ENCODE measurements around the gene MYBPC1. TPM values are rescaled to one million over a fixed set of nuclear protein-coding genes. Genes with fewer than 3 reads are reported as not detected.
A peak's percentile ranks its signal among the peaks of the same experiment; 100 is the strongest.

MYBPC1 gene
- total and polyA plus RNA-seq, 9 of the 15 experiments (the other 6 are each of a cell fraction or from before 2014, with no cell fraction given) = not detected

GRCh38 chr12:101680240-101680639, 85.5 kb downstream of the MYBPC1 start:
- H3K9me3 ChIP-seq (replicated peaks; ENCODE audit: control insufficient read depth, insufficient read depth, low read depth, low read length) = no peaks in the 10 kb centered on the region
- no peak overlapping the region for H3K9ac ChIP-seq (ENCODE audit: insufficient read depth in 1 of 2, low read depth in 2 of 2, low read length in 2 of 2)
- H3K4me2 ChIP-seq (ENCODE audit: insufficient read depth, low read length) = no peak overlapping the region
- DNase-seq (ENCODE audit: extremely low read depth in 1 of 4, low spot score in 3 of 4) (no peak), ATAC-seq (0 out of 3 replicates have a peak, but pooled peaks have one; percentile 33), FAIRE-seq (no peak)
- H3K4me3 ChIP-seq = no peak overlapping the region
- no TSS peak for BruUV-seq (replicated peaks)
- intact Hi-C loops (cut with micrococcal nuclease) (no loop called here), in situ Hi-C loops (cut with MboI) (no loop called here)
- ChIA-PET POLR2A (no interaction called here), CTCF (ENCODE audit: low intra/inter-chr PET ratio) (no interaction called here)
- H3K79me2 ChIP-seq (ENCODE audit: control insufficient read depth, insufficient read depth, low read length) = no peaks in the 10 kb centered on the region
- H3K4me1 ChIP-seq (replicated peaks in 1 of 2; ENCODE audit: control insufficient read depth in 2 of 2, insufficient read depth in 2 of 2, low read length in 2 of 2) = no peaks in the 10 kb centered on the region
- 24% methylated on average over 3 of the region's 3 CpGs for WGBS (ENCODE audit: insufficient coverage, low coverage, missing lambda C conversion rate)
- H3K27me3 ChIP-seq (ENCODE audit: control insufficient read depth in 2 of 2, insufficient read depth in 2 of 2, low read length in 2 of 2) = no peaks in the 10 kb centered on the region; a peak in 1 of 5 replicates
- no peaks in the 10 kb centered on the region for H4K20me1 ChIP-seq (replicated peaks; ENCODE audit: control insufficient read depth, insufficient read depth, low read length)
- H2AFZ ChIP-seq (ENCODE audit: low read depth, low read length) = no peak overlapping the region
- no peaks in the 10 kb centered on the region for H3K36me3 ChIP-seq (ENCODE audit: control insufficient read depth, insufficient read depth, low read length)
- no peaks in the 10 kb centered on the region for H3K9me1 ChIP-seq (ENCODE audit: control insufficient read depth, insufficient read depth, low read length)
- no peak overlapping the region for H3K27ac ChIP-seq (ENCODE audit: extremely low read depth, low read depth, low read length)
- TF ChIP-seq PHF20 (IDR thresholded peaks at IDR 0.05; ENCODE audit: partially characterized antibody) (no peak), TEAD1 (CRISPR knock-in tag; IDR thresholded peaks at IDR 0.05) (no peak), MAFG (tag; conservative IDR thresholded peaks at IDR 0.05) (no peak), RBM34 (IDR thresholded peaks at IDR 0.05; ENCODE audit: borderline replicate concordance, insufficient read depth, low read length) (no peak), POLR2G (IDR thresholded peaks at IDR 0.05; ENCODE audit: low read depth, low read length) (no peak), TFE3 (CRISPR knock-in tag; IDR thresholded peaks at IDR 0.05) (no peak), HDAC8 (tag; IDR thresholded peaks at IDR 0.05) (no peak), ZBTB12 (CRISPR knock-in tag; IDR thresholded peaks at IDR 0.05) (no peak), BRD9 (IDR thresholded peaks at IDR 0.05; ENCODE audit: low read depth, partially characterized antibody) (no peak), EP400 (IDR thresholded peaks at IDR 0.05) (no peak)
- TF ChIP-seq, protein P1, sequence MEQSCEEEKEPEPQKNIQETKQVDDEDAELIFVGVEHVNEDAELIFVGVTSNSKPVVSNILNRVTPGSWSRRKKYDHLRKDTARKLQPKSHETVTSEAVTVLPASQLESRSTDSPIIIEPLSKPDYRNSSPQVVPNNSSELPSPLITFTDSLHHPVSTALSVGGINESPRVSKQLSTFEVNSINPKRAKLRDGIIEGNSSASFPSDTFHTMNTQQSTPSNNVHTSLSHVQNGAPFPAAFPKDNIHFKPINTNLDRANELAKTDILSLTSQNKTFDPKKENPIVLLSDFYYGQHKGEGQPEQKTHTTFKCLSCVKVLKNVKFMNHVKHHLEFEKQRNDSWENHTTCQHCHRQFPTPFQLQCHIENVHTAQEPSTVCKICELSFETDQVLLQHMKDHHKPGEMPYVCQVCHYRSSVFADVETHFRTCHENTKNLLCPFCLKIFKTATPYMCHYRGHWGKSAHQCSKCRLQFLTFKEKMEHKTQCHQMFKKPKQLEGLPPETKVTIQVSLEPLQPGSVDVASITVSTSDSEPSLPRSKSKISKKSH (CRISPR knock-in tag; IDR thresholded peaks at IDR 0.05) = no peak

All from K562 (cell line).